Mononuclear cell (primary cell): Measurements from ENCODE around the gene BCLAF3. TPM values are rescaled to one million over a fixed set of nuclear protein-coding genes. Genes with fewer than 3 reads are reported as not detected.

Experiments
- H3K27me3 ChIP-seq: 2 replicates; pipeline ENCODE4 v1.6.0; 2011; ENCODE audit warnings: low read length, control low read depth; ENCODE audit not compliant: insufficient read depth
- H3K4me1 ChIP-seq: 2 replicates; pipeline ENCODE4 v1.5.1; 2011; ENCODE audit warnings: mild to moderate bottlenecking, low read length, control low read depth; ENCODE audit not compliant: insufficient read depth
- H3K4me3 ChIP-seq: 2 replicates; pipeline ENCODE4 v1.5.1; 2011; ENCODE audit warnings: mild to moderate bottlenecking, low read length, moderate library complexity
- H3K9me3 ChIP-seq: 2 replicates; pipeline ENCODE4 v1.5.1; 2011; ENCODE audit warnings: low read depth, mild to moderate bottlenecking, control low read depth, low read length
- total RNA-seq: library from RNA; depleted of rRNA; stranded (reverse); fragments of >200 nt; gene quantifications from one replicate; pipeline ENCODE4 v1.2.3, GENCODE V29; 2012

Gene BCLAF3
- total RNA-seq: 5.5 TPM

GRCh38 chrX:19990556-19991349 is at the start of gene BCLAF3:
Gene BCLAF3, minus strand, starts transcription at chrX:19991061. Its CDS starts 20,797 bp downstream, at chrX:19970264.
- Histone ChIP-seq H3K27me3 (no peaks in the 10 kb centered on the region), H3K4me3 (peak within 1 kb of the TSS; percentile 54), H3K9me3 (no peaks in the 10 kb centered on the region), H3K4me1 (peaks cover 4% of the 10 kb centered on the region)

GRCh38 chrX:20038966-20039365 is 48.1 kb upstream of the BCLAF3 start:
- H3K4me1 ChIP-seq: no peaks in the 10 kb centered on the region
- H3K4me3 ChIP-seq: no peak overlapping the region
- H3K9me3 ChIP-seq: no peaks in the 10 kb centered on the region
- no peaks in the 10 kb centered on the region for H3K27me3 ChIP-seq

GRCh38 chrX:20037186-20037585 is 46.3 kb upstream of the BCLAF3 start:
- Histone ChIP-seq H3K9me3 (no peaks in the 10 kb centered on the region), H3K4me3 (no peak overlapping the region), H3K4me1 (no peaks in the 10 kb centered on the region), H3K27me3 (no peaks in the 10 kb centered on the region)

- no peak overlapping the region for H3K4me3 ChIP-seq
- H3K4me1 ChIP-seq: no peaks in the 10 kb centered on the region
- H3K9me3 ChIP-seq: no peaks in the 10 kb centered on the region
- no peaks in the 10 kb centered on the region for H3K27me3 ChIP-seq
Measured at GRCh38 chrX:20032201-20032600, 41.3 kb upstream of the BCLAF3 start.

- no peaks in the 10 kb centered on the region for H3K9me3 ChIP-seq
- H3K4me1 ChIP-seq: no peaks in the 10 kb centered on the region
- no peak overlapping the region for H3K4me3 ChIP-seq
- H3K27me3 ChIP-seq: no peaks in the 10 kb centered on the region
Measured at GRCh38 chrX:20029728-20030127, 38.9 kb upstream of the BCLAF3 start.

- Histone ChIP-seq H3K9me3 (no peaks in the 10 kb centered on the region), H3K4me1 (no peaks in the 10 kb centered on the region), H3K4me3 (no peak overlapping the region), H3K27me3 (no peaks in the 10 kb centered on the region)
Measured at GRCh38 chrX:20028588-20028987, 37.7 kb upstream of the BCLAF3 start.

- no peaks in the 10 kb centered on the region for H3K9me3 ChIP-seq
- no peak overlapping the region for H3K4me3 ChIP-seq
- H3K27me3 ChIP-seq: no peaks in the 10 kb centered on the region
- no peaks in the 10 kb centered on the region for H3K4me1 ChIP-seq
Measured at GRCh38 chrX:20026278-20026677, 35.4 kb upstream of the BCLAF3 start.

- H3K4me3 ChIP-seq: no peak overlapping the region
- no peaks in the 10 kb centered on the region for H3K4me1 ChIP-seq
- H3K27me3 ChIP-seq: no peaks in the 10 kb centered on the region
- no peaks in the 10 kb centered on the region for H3K9me3 ChIP-seq
Measured at GRCh38 chrX:20019672-20020365, 29.0 kb upstream of the BCLAF3 start.

- Histone ChIP-seq H3K27me3 (no peaks in the 10 kb centered on the region), H3K4me3 (no peak overlapping the region), H3K9me3 (no peaks in the 10 kb centered on the region), H3K4me1 (no peaks in the 10 kb centered on the region)
Measured at GRCh38 chrX:20016616-20016945, 25.7 kb upstream of the BCLAF3 start.

GRCh38 chrX:20015945-20016615 is 25.2 kb upstream of the BCLAF3 start:
- no peaks in the 10 kb centered on the region for H3K27me3 ChIP-seq
- no peaks in the 10 kb centered on the region for H3K4me1 ChIP-seq
- H3K4me3 ChIP-seq: no peak overlapping the region
- no peaks in the 10 kb centered on the region for H3K9me3 ChIP-seq

- Histone ChIP-seq H3K27me3 (no peaks in the 10 kb centered on the region), H3K4me1 (no peaks in the 10 kb centered on the region), H3K4me3 (no peak overlapping the region)
Measured at GRCh38 chrX:20015422-20015821, 24.6 kb upstream of the BCLAF3 start.

GRCh38 chrX:20011608-20012007 is 20.7 kb upstream of the BCLAF3 start:
- Histone ChIP-seq H3K4me1 (no peaks in the 10 kb centered on the region), H3K9me3 (no peaks in the 10 kb centered on the region), H3K27me3 (no peaks in the 10 kb centered on the region), H3K4me3 (no peak overlapping the region)

More at GRCh38 chrX:20015422-20015821, 24.6 kb upstream of the BCLAF3 start:
- no peaks in the 10 kb centered on the region for H3K9me3 ChIP-seq

GRCh38 chrX:20007962-20008622 is 17.2 kb upstream of the BCLAF3 start:
- H3K4me3 ChIP-seq: no peak overlapping the region
- H3K4me1 ChIP-seq: no peaks in the 10 kb centered on the region
- no peaks in the 10 kb centered on the region for H3K27me3 ChIP-seq
- H3K9me3 ChIP-seq: no peaks in the 10 kb centered on the region

GRCh38 chrX:20005883-20006282 is 15.0 kb upstream of the BCLAF3 start:
- H3K27me3 ChIP-seq: no peaks in the 10 kb centered on the region
- no peak overlapping the region for H3K4me3 ChIP-seq
- H3K4me1 ChIP-seq: no peaks in the 10 kb centered on the region
- H3K9me3 ChIP-seq: no peaks in the 10 kb centered on the region

GRCh38 chrX:20001588-20001987 is 10.7 kb upstream of the BCLAF3 start:
- Histone ChIP-seq H3K4me3 (no peak overlapping the region), H3K4me1 (no peaks in the 10 kb centered on the region), H3K27me3 (no peaks in the 10 kb centered on the region), H3K9me3 (no peaks in the 10 kb centered on the region)
